HL-60/S4 treated with phorbol 12-myristate 13-acetate at 8.2 ng/mL for 4 days and 3 days (cell line): Measurements from ENCODE around the gene SEC22A.
"Not testable (repeated sequence)": the region's sequence is repeated elsewhere in the genome, so short reads cannot be mapped to it uniquely, and the experiment has no call there.

Experiments used
- in situ Hi-C: fragments of 300-500 bp; cut with MboI; formaldehyde crosslinking; loops from 2 replicates; pipeline ENCODE4 v1.15.0; 2022; ENCODE audit warnings: low sequenced_read_pairs

The SEC22A gene

GRCh38 chr3:123169930-123170329 is 31.8 kb upstream of the SEC22A start:
- in situ Hi-C loops: no loop called here

GRCh38 chr3:123180791-123181190 is 21.0 kb upstream of the SEC22A start:
- in situ Hi-C loops: no loop called here

- in situ Hi-C loops: no loop called here
These were observed 15.0 kb upstream of the SEC22A start for GRCh38 chr3:123186695-123187094.

GRCh38 chr3:123188058-123188457 is 13.7 kb upstream of the SEC22A start:
- in situ Hi-C loops: no loop called here

- in situ Hi-C loops: no loop called here
These were observed 8.2 kb upstream of the SEC22A start for GRCh38 chr3:123193448-123194101.

GRCh38 chr3:123194552-123194951 is 7.2 kb upstream of the SEC22A start:
- in situ Hi-C loops: no loop called here

GRCh38 chr3:123198372-123198771 is 3.4 kb upstream of the SEC22A start:
- in situ Hi-C loops: no loop called here

GRCh38 chr3:123201223-123201556 is 553 bp upstream of the SEC22A start:
- in situ Hi-C loops: no loop called here

GRCh38 chr3:123202451-123202850 is 708 bp downstream of the SEC22A start:
- in situ Hi-C loops: no loop called here

GRCh38 chr3:123218990-123219389 is 17.2 kb downstream of the SEC22A start:
- in situ Hi-C loops: no loop called here

- in situ Hi-C loops: not testable (repeated sequence)
These were observed 19.6 kb downstream of the SEC22A start for GRCh38 chr3:123221369-123221768.

GRCh38 chr3:123225016-123225415 is 23.3 kb downstream of the SEC22A start:
- in situ Hi-C loops: no loop called here

- in situ Hi-C loops: no loop called here
These were observed 24.8 kb downstream of the SEC22A start for GRCh38 chr3:123226549-123226948.

GRCh38 chr3:123229145-123229544 is 27.4 kb downstream of the SEC22A start:
- in situ Hi-C loops: no loop called here

- in situ Hi-C loops: no loop called here
These were observed 35.2 kb downstream of the SEC22A start for GRCh38 chr3:123236902-123237301.

GRCh38 chr3:123239186-123239585 is 37.4 kb downstream of the SEC22A start:
- in situ Hi-C loops: not testable (repeated sequence)

- in situ Hi-C loops: no loop called here
These were observed 38.0 kb downstream of the SEC22A start for GRCh38 chr3:123239756-123240155.

GRCh38 chr3:123244128-123244527 is 42.4 kb downstream of the SEC22A start:
- in situ Hi-C loops: no loop called here

GRCh38 chr3:123246866-123247265 is 45.1 kb downstream of the SEC22A start:
- in situ Hi-C loops: no loop called here

- in situ Hi-C loops: no loop called here
These were observed 54.5 kb downstream of the SEC22A start for GRCh38 chr3:123256256-123256655.

GRCh38 chr3:123258359-123258758 is 56.6 kb downstream of the SEC22A start:
- in situ Hi-C loops: no loop called here

GRCh38 chr3:123258811-123259420 is 57.2 kb downstream of the SEC22A start:
- in situ Hi-C loops: no loop called here

- in situ Hi-C loops: no loop called here
These were observed 59.9 kb downstream of the SEC22A start for GRCh38 chr3:123261666-123262065.
